IMR-90 (cell line): ENCODE results near the gene LEPROT. TPM values are rescaled to one million over a fixed set of nuclear protein-coding genes. Genes with fewer than 3 reads are reported as not detected.

ENCODE experiments used
- ATAC-seq: fragments of 200-7000 bp; cut with Tn5 transposase; 2 replicates; pipeline ENCODE4 v1.9.1; 2020; ENCODE audit warnings: low read depth, mild to moderate bottlenecking, moderate library complexity
- BruUV-seq: library from RNA; stranded (reverse); fragments of 400-500 nt; replicated peaks from 2 replicates; lab custom pipeline; 2021; lab: Mats Ljungman, UMichigan
- CTCF ChIA-PET: fragments of 300-600 bp; formaldehyde crosslinking; extraction: SDS; loops from one replicate; lab custom pipeline; 2021; ENCODE audit warnings: antibody characterized with exemption; lab: Yijun Ruan, JAX
- POLR2A ChIA-PET: fragments of 300-600 bp; sonication (Branson Sonifier 250); formaldehyde crosslinking; loops from one replicate; lab custom pipeline; 2022; ENCODE audit warnings: antibody characterized with exemption; ENCODE audit not compliant: unreplicated experiment; lab: Charles Lee
- DNase-seq: peaks from one replicate; pipeline ENCODE4 v3.0.0; 2013
- H2AFZ ChIP-seq: replicated peaks from 2 replicates; pipeline ENCODE3; 2013; ENCODE audit warnings: low read length, mild to moderate bottlenecking; ENCODE audit not compliant: poor library complexity
- H2AK5ac ChIP-seq: 2 replicates; pipeline ENCODE4 v1.6.1; 2013; ENCODE audit warnings: low read depth, low read length, inconsistent platforms
- H2AK9ac ChIP-seq: replicated peaks from 2 replicates; pipeline ENCODE3; 2013; ENCODE audit warnings: mild to moderate bottlenecking, low read depth, low read length, moderate library complexity; ENCODE audit not compliant: poor library complexity
- H2BK120ac ChIP-seq: 2 replicates; pipeline ENCODE4 v1.6.1; 2013; ENCODE audit warnings: low read depth, low read length, inconsistent platforms
- H2BK15ac ChIP-seq: 3 replicates; pipeline ENCODE4 v1.6.1; 2013; ENCODE audit warnings: low read depth, low read length, inconsistent platforms
- H2BK20ac ChIP-seq: 2 replicates; pipeline ENCODE4 v1.6.1; 2013; ENCODE audit warnings: low read depth, mild to moderate bottlenecking, inconsistent platforms, low read length, moderate library complexity
- H2BK5ac ChIP-seq: 2 replicates; pipeline ENCODE4 v1.6.1; 2013; ENCODE audit warnings: mild to moderate bottlenecking, low read depth, low read length, inconsistent platforms; ENCODE audit not compliant: poor library complexity, severe bottlenecking
- H3K14ac ChIP-seq: replicated peaks from 2 replicates; pipeline ENCODE4 v1.6.1; 2013; ENCODE audit warnings: low read depth, low read length, inconsistent platforms
- H3K18ac ChIP-seq: 2 replicates; pipeline ENCODE4 v1.6.1; 2013; ENCODE audit warnings: low read depth, low read length, control low read depth
- H3K23ac ChIP-seq: 2 replicates; pipeline ENCODE4 v1.6.1; 2013; ENCODE audit warnings: low read depth, low read length, inconsistent platforms
- H3K27ac ChIP-seq: 2 replicates; pipeline ENCODE4 v1.5.1; 2013; ENCODE audit warnings: mild to moderate bottlenecking, control low read depth, low read length; ENCODE audit not compliant: insufficient read depth
- H3K27me3 ChIP-seq: 2 replicates; pipeline ENCODE4 v1.6.1; 2013; ENCODE audit warnings: low read length; ENCODE audit not compliant: control insufficient read depth, insufficient read depth
- H3K36me3 ChIP-seq: 2 replicates; pipeline ENCODE4 v1.6.1; 2013; ENCODE audit warnings: low read length, mixed read lengths; ENCODE audit not compliant: control insufficient read depth, insufficient read depth
- H3K4ac ChIP-seq: 2 replicates; pipeline ENCODE4 v1.6.1; 2013; ENCODE audit warnings: low read depth, low read length, inconsistent platforms
- H3K4me1 ChIP-seq: 2 replicates; pipeline ENCODE4 v1.6.1; 2013; ENCODE audit warnings: low read length, mixed read lengths; ENCODE audit not compliant: control insufficient read depth, insufficient read depth
- H3K4me2 ChIP-seq: 2 replicates; pipeline ENCODE4 v1.6.1; 2013; ENCODE audit warnings: low read depth, mild to moderate bottlenecking, control low read depth, low read length, moderate library complexity
- H3K4me3 ChIP-seq: 2 replicates; pipeline ENCODE4 v1.5.1; 2013; ENCODE audit warnings: low read depth, mild to moderate bottlenecking, control low read depth, low read length, moderate library complexity; ENCODE audit not compliant: insufficient read depth
- H3K56ac ChIP-seq: 2 replicates; pipeline ENCODE4 v1.6.1; 2013; ENCODE audit warnings: low read length, inconsistent platforms; ENCODE audit not compliant: insufficient read depth; ENCODE audit errors: extremely low read depth
- H3K79me1 ChIP-seq, 2 experiments: 2 replicates each; pipeline ENCODE4 v1.6.1; 2013; ENCODE audit warnings: low read length in 2 of 2, inconsistent platforms in 1 of 2, low read depth in 1 of 2
- H3K9ac ChIP-seq: 2 replicates; pipeline ENCODE4 v1.6.1; 2013; ENCODE audit warnings: low read depth, low read length, control low read depth
- H3K9me1 ChIP-seq: 2 replicates; pipeline ENCODE4 v1.6.1; 2013; ENCODE audit warnings: low read length, inconsistent platforms; ENCODE audit not compliant: insufficient read depth
- H3K9me3 ChIP-seq: 2 replicates; pipeline ENCODE4 v1.6.1; 2013; ENCODE audit warnings: low read length; ENCODE audit not compliant: control insufficient read depth, insufficient read depth
- H4K20me1 ChIP-seq: 2 replicates; pipeline ENCODE4 v1.6.1; 2013; ENCODE audit warnings: low read length, inconsistent platforms; ENCODE audit not compliant: insufficient read depth
- H4K5ac ChIP-seq: 2 replicates; pipeline ENCODE4 v1.6.1; 2013; ENCODE audit warnings: mild to moderate bottlenecking, low read depth, low read length, control low read depth
- H4K8ac ChIP-seq, 2 experiments: 2 replicates each; pipeline ENCODE4 v1.6.1; 2013; ENCODE audit warnings: low read depth in 2 of 2, low read length in 2 of 2, control low read depth in 1 of 2, inconsistent platforms in 1 of 2
- H4K91ac ChIP-seq: 2 replicates; pipeline ENCODE4 v1.6.1; 2013; ENCODE audit warnings: low read depth, low read length, inconsistent platforms; ENCODE audit not compliant: insufficient read depth
- BHLHE40 ChIP-seq: fragments of 150-350 bp; IDR thresholded peaks from 2 replicates; pipeline ENCODE4 v1.6.1; 2016; ENCODE audit warnings: mild to moderate bottlenecking, low read depth, low read length
- CEBPB ChIP-seq: IDR thresholded peaks from 2 replicates; pipeline ENCODE4 v1.6.1; 2012; ENCODE audit warnings: low read depth, low read length, improper control_type of control experiment
- CHD1 ChIP-seq: IDR thresholded peaks from 2 replicates; pipeline ENCODE4 v1.6.1; 2012; ENCODE audit warnings: low read depth, low read length, improper control_type of control experiment
- CTCF ChIP-seq: conservative IDR thresholded peaks from 2 replicates; pipeline ENCODE4 v1.5.1; 2012; ENCODE audit warnings: mild to moderate bottlenecking, low read depth, low read length, improper control_type of control experiment
- ELK1 ChIP-seq: fragments of 150-350 bp; IDR thresholded peaks from 2 replicates; pipeline ENCODE4 v1.6.1; 2016; ENCODE audit warnings: low read depth, mild to moderate bottlenecking, low read length, moderate library complexity, borderline replicate concordance
- FOS ChIP-seq: fragments of 150-350 bp; IDR thresholded peaks from 2 replicates; pipeline ENCODE4 v1.6.1; 2016; ENCODE audit warnings: low read depth, low read length
- MAFK ChIP-seq: IDR thresholded peaks from 2 replicates; pipeline ENCODE4 v1.6.1; 2012; ENCODE audit warnings: low read depth, low read length, improper control_type of control experiment
- MAZ ChIP-seq: IDR thresholded peaks from 2 replicates; pipeline ENCODE4 v1.6.1; 2012; ENCODE audit warnings: low read depth, mild to moderate bottlenecking, low read length, improper control_type of control experiment, moderate library complexity, borderline replicate concordance
- MXI1 ChIP-seq: IDR thresholded peaks from 2 replicates; pipeline ENCODE4 v1.6.1; 2012; ENCODE audit warnings: low read depth, mild to moderate bottlenecking, low read length, moderate library complexity, borderline replicate concordance
- NFE2L2 ChIP-seq: fragments of 150-350 bp; IDR thresholded peaks from 2 replicates; pipeline ENCODE4 v1.6.1; 2016; ENCODE audit warnings: low read depth, mild to moderate bottlenecking, low read length
- POLR2A ChIP-seq: IDR thresholded peaks from 2 replicates; pipeline ENCODE4 v1.6.1; 2012; ENCODE audit warnings: mild to moderate bottlenecking, low read depth, low read length
- RAD21 ChIP-seq: IDR thresholded peaks from 2 replicates; pipeline ENCODE4 v1.6.1; 2012; ENCODE audit warnings: low read length, improper control_type of control experiment
- RCOR1 ChIP-seq: IDR thresholded peaks from 2 replicates; pipeline ENCODE4 v1.6.1; 2012; ENCODE audit warnings: mild to moderate bottlenecking, low read length, improper control_type of control experiment; ENCODE audit not compliant: insufficient replicate concordance
- RFX5 ChIP-seq: IDR thresholded peaks from 2 replicates; pipeline ENCODE4 v1.8.0; 2012; ENCODE audit warnings: low read depth, mild to moderate bottlenecking, low read length, moderate library complexity
- SMC3 ChIP-seq: fragments of 150-350 bp; IDR thresholded peaks from 2 replicates; pipeline ENCODE4 v1.6.1; 2016; ENCODE audit warnings: low read depth, mild to moderate bottlenecking, antibody characterized with exemption, low read length, moderate library complexity
- USF2 ChIP-seq: fragments of 150-350 bp; IDR thresholded peaks from 2 replicates; pipeline ENCODE4 v1.6.1; 2017; ENCODE audit warnings: mild to moderate bottlenecking, antibody characterized with exemption, low read length, low read depth
- dilution Hi-C: fragments of 300-500 bp; cut with HindIII; formaldehyde crosslinking; loops from one replicate; pipeline ENCODE4 v1.14.3; 2018; ENCODE audit warnings: low sequenced_read_pairs; ENCODE audit not compliant: unreplicated experiment
- in situ Hi-C: fragments of 300-500 bp; cut with MboI; formaldehyde crosslinking; loops from 3 replicates; pipeline ENCODE4 v1.14.3; 2019; ENCODE audit warnings: low sequenced_read_pairs, inconsistent platforms, mixed read lengths
- intact Hi-C: fragments of 100-400 bp; cut with micrococcal nuclease; formaldehyde crosslinking; loops from 2 replicates; pipeline ENCODE4 v1.10.0; 2022
- polyA plus RNA-seq, 3 experiments: library from polyadenylated mRNA; depleted of rRNA; stranded (reverse); fragments of >200 nt; gene quantifications; 2 replicates each; pipeline ENCODE4 v1.2.3, GENCODE V29; 2012; ENCODE audit warnings: low replicate concordance in 1 of 3
- total RNA-seq: library from RNA; depleted of rRNA; stranded (reverse); fragments of >200 nt; gene quantifications from 2 replicates; pipeline ENCODE4 v1.2.3, GENCODE V29; 2012

Gene LEPROT
- total and polyA plus RNA-seq, 2 of the 4 experiments (the other 2 are of a cell fraction): 21.0 to 40.2 TPM

GRCh38 chr1:65456481-65456880 is 36.0 kb downstream of the LEPROT start:
- in situ Hi-C loops: no loop called here
- dilution Hi-C loops: no loop called here
- DNase-seq (no peak), ATAC-seq (no peak)
- H2BK5ac ChIP-seq: no peak overlapping the region
- no peak overlapping the region for H4K91ac ChIP-seq
- H3K9me1 ChIP-seq: no peaks in the 10 kb centered on the region
- H3K14ac ChIP-seq: no peak overlapping the region
- CTCF ChIA-PET: no interaction called here
- no peak overlapping the region for H3K18ac ChIP-seq
- POLR2A ChIA-PET: no interaction called here
- no peak overlapping the region for H3K9ac ChIP-seq
- H2AK9ac ChIP-seq: no peak overlapping the region
- no peaks in the 10 kb centered on the region for H3K9me3 ChIP-seq
- no peak overlapping the region for H4K5ac ChIP-seq
- H3K4me2 ChIP-seq: no peak overlapping the region
- no peak overlapping the region for H2BK120ac ChIP-seq
- no peaks in the 10 kb centered on the region for H3K27me3 ChIP-seq
- H4K20me1 ChIP-seq: no peaks in the 10 kb centered on the region
- H3K4me3 ChIP-seq: no peak overlapping the region
- H3K36me3 ChIP-seq: no peaks in the 10 kb centered on the region
- no peak overlapping the region for H3K4ac ChIP-seq
- TF ChIP-seq CHD1: no peak
- no peak for TF ChIP-seq MAZ
- no peak for TF ChIP-seq CEBPB
- TF ChIP-seq MAFK: no peak
- TF ChIP-seq FOS: no peak
- no peak for TF ChIP-seq USF2
- TF ChIP-seq RFX5: no peak
- TF ChIP-seq RCOR1: no peak
- no peak for TF ChIP-seq ELK1
- TF ChIP-seq POLR2A: no peak
- TF ChIP-seq MXI1: no peak
- TF ChIP-seq NFE2L2: no peak
- no peak for TF ChIP-seq SMC3
- no peak for TF ChIP-seq RAD21
- TF ChIP-seq BHLHE40: no peak
- no peak for TF ChIP-seq CTCF
- no peaks in the 10 kb centered on the region for H3K4me1 ChIP-seq
- no peak overlapping the region for H3K23ac ChIP-seq
- no peak overlapping the region for H2BK15ac ChIP-seq
- H2BK20ac ChIP-seq: no peak overlapping the region
- H3K56ac ChIP-seq: no peak overlapping the region
- no peak overlapping the region for H4K8ac ChIP-seq
- BruUV-seq: no TSS peak
- H3K79me1 ChIP-seq: no peaks in the 10 kb centered on the region
- intact Hi-C loops: no loop called here
- no peak overlapping the region for H2AFZ ChIP-seq
- H2AK5ac ChIP-seq: no peak overlapping the region
- no peak overlapping the region for H3K27ac ChIP-seq
